Measurements from ENCODE around the gene GPRC5A. TPM values are rescaled to one million over a fixed set of nuclear protein-coding genes. Genes with fewer than 3 reads are reported as not detected.

GPRC5A gene
- total RNA-seq, 2 experiments from 2014 or later, result 0.27 to 0.34 TPM

DNA sequence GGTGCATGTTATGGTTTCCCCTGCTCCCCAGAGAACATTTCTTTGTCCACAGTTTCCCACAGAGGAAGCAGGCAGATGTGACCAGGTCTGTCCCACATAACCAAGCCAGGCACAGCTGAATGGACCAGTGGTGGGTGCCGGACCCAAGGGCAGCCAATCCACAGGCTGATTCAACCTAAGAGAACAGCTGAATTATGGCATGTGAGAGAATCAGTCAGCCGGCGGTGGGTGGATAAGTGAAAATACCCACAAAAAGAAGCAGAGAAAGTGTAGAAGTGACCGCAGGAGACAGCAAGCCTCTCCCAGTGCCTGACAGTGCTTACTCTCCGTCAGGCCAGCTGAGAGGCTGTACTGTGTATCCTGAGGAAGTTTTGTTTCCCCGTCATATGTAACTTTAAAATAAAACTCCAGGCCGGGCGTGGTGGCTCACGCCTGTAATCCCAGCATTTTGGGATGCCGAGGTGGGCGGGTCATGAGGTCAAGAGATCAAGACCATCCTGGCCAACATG is 45.7 kb downstream of the GPRC5A start:
- no peak for DNase-seq
- no peaks in the 10 kb centered on the region for H3K9me3 Mint-ChIP-seq
- no peaks in the 10 kb centered on the region for H3K4me1 Mint-ChIP-seq
- H3K27ac Mint-ChIP-seq, result no peak overlapping the region
- H3K4me3 Mint-ChIP-seq, result no peak overlapping the region
- H3K27me3 Mint-ChIP-seq, result no peaks in the 10 kb centered on the region
- no peaks in the 10 kb centered on the region for H3K36me3 Mint-ChIP-seq

DNA sequence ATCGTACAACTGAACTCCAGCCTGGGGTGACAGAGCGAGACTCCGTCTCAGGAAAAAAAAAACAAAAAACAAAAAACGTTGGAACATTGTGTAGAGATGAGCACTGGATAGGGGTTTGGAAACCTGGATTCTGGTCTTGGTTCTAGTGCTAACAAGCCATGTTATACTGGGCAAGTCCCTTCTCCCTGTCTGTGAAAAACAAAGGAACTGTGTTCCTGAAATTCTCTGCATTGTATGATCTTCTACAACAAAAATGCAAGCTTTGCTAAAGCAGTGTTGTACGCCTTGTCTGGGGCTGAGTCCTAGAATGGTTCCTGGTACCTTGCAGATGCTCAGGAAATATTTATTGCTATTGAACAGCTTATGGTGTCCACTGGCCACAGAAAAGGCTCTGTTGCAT is 47.2 kb downstream of the GPRC5A start:
- Mint-ChIP-seq H3K4me3 (no peak overlapping the region), H3K4me1 (no peaks in the 10 kb centered on the region), H3K36me3 (no peaks in the 10 kb centered on the region), H3K27ac (no peak overlapping the region), H3K9me3 (no peaks in the 10 kb centered on the region), H3K27me3 (no peaks in the 10 kb centered on the region)
- DNase-seq, result no peak

DNA sequence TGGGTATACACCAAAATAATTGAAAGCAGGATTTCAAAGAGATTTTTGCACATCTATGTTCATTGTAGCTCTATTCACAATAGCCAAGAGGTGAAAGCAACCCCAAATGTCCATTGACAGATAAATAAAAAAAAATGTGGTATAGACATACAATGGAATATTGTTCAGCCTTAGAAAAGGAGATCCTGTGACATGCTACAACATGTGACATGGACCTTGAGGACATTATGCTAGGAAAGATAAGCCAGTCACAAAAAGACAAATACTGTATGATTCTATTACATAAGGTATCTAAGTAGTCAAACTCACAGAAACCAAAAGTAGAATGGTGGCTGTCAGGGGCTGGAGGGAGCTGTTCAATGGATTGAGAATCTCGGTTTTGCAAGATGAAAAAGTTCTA is 48.5 kb downstream of the GPRC5A start:
- Mint-ChIP-seq H3K27me3 (peaks cover 3% of the 10 kb centered on the region), H3K4me3 (no peak overlapping the region), H3K27ac (no peak overlapping the region), H3K36me3 (no peaks in the 10 kb centered on the region), H3K9me3 (no peaks in the 10 kb centered on the region), H3K4me1 (no peaks in the 10 kb centered on the region)
- DNase-seq, result no peak

DNA sequence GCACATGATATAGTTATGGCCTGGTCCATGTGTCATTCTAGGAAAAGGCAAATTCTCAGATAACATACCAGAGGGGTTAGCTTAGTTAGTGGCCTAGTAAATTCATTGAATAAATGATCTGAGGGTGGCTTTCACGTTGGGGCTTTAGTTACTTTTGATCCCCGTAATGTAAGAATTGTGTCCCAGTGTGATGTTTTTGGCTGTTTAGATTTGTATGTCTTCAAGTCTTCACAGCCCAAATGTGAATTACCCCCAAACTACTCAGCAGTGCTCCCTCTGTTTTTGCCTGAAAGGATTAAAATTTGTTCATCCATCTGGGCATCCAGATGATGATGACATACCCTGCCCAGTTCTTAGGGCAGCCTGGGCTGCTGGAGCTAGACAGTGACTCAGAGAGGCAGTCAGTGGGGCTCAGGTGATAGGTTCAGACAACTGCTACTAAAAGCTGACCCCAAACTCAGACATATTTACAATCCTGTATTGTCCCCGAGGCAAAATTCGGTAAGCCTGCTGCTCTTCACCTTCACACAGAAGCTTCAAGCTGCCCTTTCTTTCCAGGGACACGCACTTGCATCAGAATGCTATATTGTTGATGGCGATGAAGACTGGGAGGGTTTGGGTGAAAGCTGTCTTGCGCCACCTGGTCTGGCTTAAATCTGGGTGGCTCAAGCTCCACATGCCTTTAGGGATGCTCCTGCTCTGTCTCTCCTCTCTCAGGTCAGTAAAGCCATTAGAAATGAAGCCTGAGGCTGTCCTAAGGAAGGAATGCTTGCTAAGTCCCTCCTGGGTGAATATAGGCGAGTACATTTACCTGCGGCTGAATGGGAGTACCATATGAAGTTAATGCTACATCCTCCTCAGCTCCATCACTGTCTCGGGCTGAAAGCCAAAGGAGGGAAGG is 50.3 kb downstream of the GPRC5A start:
- DNase-seq, result no peak
- peaks cover 5% of the 10 kb centered on the region for H3K27me3 Mint-ChIP-seq
- H3K4me3 Mint-ChIP-seq, result no peak overlapping the region
- no peaks in the 10 kb centered on the region for H3K36me3 Mint-ChIP-seq
- H3K4me1 Mint-ChIP-seq, result no peaks in the 10 kb centered on the region
- H3K27ac Mint-ChIP-seq, result no peak overlapping the region
- H3K9me3 Mint-ChIP-seq, result no peaks in the 10 kb centered on the region

DNA sequence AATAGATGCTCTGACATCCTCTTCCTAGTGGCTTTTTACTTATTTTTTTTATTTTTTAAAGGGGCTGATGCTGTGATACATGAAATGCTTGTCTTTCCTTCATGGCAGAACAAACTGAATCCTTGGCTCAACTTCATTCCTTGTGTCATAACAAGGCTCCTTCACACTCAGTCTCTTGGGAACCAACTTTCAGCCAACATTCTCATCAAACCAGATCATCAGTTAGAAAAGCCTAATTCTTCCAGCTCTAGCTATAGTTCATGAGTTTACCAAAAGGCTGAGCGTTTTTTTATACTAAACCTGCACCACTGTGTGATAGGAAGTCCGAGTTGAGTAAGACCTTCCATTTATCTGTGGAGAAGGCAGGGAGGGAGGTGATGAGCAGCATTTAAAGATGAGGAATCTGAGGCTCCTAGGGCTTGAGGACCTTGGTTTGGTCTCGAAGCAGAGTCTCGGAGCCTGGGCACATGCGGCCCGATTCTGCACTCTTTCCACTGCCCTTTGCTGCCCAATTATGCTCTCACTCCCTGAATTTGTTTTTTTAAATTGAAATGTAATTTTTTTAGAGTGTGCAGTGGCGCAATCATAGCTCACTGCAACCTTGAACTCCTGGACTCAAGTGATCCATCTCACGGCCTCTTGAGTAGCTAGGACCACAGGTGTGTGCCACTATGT is 52.4 kb downstream of the GPRC5A start:
- no peak overlapping the region for H3K27ac Mint-ChIP-seq
- H3K36me3 Mint-ChIP-seq, result no peaks in the 10 kb centered on the region
- H3K9me3 Mint-ChIP-seq, result no peaks in the 10 kb centered on the region

DNA sequence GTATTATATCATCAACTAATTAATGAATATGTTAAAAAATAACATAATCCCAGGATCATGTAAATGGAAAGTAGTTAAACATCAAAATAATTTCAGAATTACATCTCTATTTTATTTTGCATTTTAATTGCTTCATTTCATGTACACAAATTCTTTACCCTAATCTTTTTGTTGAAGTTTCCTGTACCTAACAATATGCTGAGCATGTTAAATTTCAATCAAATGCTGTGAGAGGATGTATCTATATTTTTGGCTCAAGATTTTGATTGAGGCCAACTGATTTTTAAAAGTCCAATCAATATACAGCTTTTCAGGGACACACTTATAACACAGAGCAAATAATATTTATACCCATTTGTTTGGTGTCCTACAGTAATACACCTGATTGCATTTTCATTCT is 54.2 kb downstream of the GPRC5A start:
- no peak for DNase-seq
- H3K9me3 Mint-ChIP-seq, result no peaks in the 10 kb centered on the region
- H3K27me3 Mint-ChIP-seq, result peaks cover 19% of the 10 kb centered on the region
- no peak overlapping the region for H3K4me3 Mint-ChIP-seq
- H3K36me3 Mint-ChIP-seq, result no peaks in the 10 kb centered on the region
- H3K4me1 Mint-ChIP-seq, result peaks cover 3% of the 10 kb centered on the region
- H3K27ac Mint-ChIP-seq, result no peak overlapping the region

More for the DNA sequence above, 52.4 kb downstream of the GPRC5A start:
- Mint-ChIP-seq H3K4me1 (peaks cover 3% of the 10 kb centered on the region), H3K4me3 (no peak overlapping the region), H3K27me3 (peaks cover 10% of the 10 kb centered on the region)
- DNase-seq, result no peak

DNA sequence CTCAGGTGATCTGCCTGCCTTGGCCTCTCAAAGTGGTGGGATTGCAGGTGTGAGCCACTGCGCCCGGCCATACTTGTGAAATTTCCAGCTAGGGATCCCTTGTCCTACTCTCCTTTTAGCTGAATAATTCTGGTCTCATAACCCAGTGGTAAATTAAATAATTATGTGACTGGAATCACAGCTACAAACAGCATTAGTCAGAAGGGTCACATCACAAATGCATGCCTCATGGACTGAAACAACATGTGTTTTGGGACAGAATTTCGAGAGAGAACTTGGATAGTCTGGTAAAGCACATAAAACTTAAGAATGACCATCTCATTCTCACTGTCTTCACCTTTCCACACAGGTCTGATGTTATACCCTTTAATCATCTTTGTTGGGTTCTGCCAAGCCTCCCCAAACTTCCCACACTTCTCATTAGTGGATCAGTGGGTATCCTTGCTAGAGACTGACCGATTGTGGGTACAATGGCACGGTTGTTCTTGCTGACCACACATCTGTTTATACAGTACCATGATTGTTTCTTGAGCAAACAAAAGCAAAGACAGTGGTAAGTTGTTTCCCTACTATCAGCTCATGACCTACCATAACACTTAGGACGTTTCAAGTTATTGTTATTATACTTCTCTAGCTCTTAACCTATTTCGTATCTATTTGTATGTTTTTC is 55.5 kb downstream of the GPRC5A start:
- Mint-ChIP-seq H3K4me3 (no peak overlapping the region), H3K36me3 (no peaks in the 10 kb centered on the region), H3K27ac (no peak overlapping the region), H3K27me3 (peaks cover 19% of the 10 kb centered on the region), H3K9me3 (no peaks in the 10 kb centered on the region), H3K4me1 (peaks cover 3% of the 10 kb centered on the region)
- no peak for DNase-seq

DNA sequence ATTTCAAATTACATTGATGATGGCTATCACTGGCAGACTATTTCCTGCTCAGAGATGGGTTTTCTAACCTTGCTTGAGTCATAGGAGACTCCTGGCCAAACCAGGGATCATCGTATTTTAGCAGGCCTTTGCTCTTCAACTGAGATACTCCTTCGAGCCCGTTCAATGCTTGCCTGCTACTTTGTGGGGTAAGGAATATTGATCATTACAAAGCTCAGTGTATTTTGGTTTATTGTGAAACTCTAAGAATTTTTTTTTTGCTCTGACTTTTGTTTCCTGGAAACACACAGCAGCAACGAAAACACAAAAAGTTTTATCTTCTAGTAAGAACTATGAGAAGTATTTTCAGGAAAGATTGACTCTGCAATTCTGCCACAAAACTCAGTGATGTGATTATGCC is 56.5 kb downstream of the GPRC5A start:
- Mint-ChIP-seq H3K27me3 (peaks cover 22% of the 10 kb centered on the region), H3K36me3 (no peaks in the 10 kb centered on the region), H3K4me3 (no peak overlapping the region), H3K4me1 (peaks cover 3% of the 10 kb centered on the region), H3K9me3 (no peaks in the 10 kb centered on the region), H3K27ac (no peak overlapping the region)
- DNase-seq, result no peak

DNA sequence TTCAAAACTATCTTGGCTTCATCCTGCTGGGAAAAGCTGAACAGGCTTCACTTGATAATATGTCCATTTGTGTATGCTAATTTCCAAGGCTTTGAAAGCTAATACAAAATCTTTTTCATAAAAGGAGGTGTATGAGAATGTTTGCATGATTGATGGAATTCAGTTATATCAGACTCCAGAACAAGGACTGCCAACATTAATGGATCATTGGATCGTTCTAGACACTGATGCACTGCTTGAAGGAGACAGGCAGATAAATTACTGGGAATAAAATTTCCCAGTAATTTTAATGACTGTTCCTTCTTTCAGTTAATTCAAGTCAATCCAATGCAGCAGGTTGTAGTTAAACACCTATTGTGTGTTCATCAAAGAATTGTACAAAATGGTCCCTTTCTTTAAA is 60.1 kb downstream of the GPRC5A start:
- H3K36me3 Mint-ChIP-seq, result no peaks in the 10 kb centered on the region
- H3K27me3 Mint-ChIP-seq, result peaks cover 17% of the 10 kb centered on the region
- H3K9me3 Mint-ChIP-seq, result no peaks in the 10 kb centered on the region
- no peak for DNase-seq
- no peak overlapping the region for H3K4me3 Mint-ChIP-seq
- H3K27ac Mint-ChIP-seq, result no peak overlapping the region
- H3K4me1 Mint-ChIP-seq, result peaks cover 3% of the 10 kb centered on the region

DNA sequence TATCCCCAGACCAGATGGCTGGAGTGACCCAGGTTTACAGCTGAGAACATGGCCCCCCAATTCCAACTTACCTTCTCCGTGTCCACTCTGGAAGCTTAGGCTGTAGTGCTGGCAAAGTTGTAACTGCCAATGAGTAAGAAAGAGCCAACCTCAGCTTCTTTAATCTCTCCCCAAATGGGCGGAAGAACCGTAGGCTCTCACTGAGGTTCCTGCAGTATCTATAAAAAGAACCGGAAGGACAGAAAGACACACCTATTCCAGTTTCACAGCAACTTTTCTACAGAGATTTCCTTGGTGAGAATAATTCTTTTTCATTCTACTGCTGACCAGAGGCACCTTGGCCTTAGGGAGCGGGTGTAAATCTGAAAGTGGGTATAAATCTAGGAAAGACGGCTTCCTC is 60.7 kb downstream of the GPRC5A start, which contains the start of gene GPRC5D:
Gene GPRC5D (minus strand): TSS at position 135 of the 400 bp plus-strand sequence. CDS start 1,786 bp downstream, outside the sequence.
- Mint-ChIP-seq H3K4me3 (no peak within 1 kb of the TSS), H3K36me3 (no peaks in the 10 kb centered on the region), H3K9me3 (no peaks in the 10 kb centered on the region), H3K27me3 (peaks cover 17% of the 10 kb centered on the region), H3K4me1 (peaks cover 3% of the 10 kb centered on the region), H3K27ac (no peak within 1 kb of the TSS)
- no peak for DNase-seq

DNA sequence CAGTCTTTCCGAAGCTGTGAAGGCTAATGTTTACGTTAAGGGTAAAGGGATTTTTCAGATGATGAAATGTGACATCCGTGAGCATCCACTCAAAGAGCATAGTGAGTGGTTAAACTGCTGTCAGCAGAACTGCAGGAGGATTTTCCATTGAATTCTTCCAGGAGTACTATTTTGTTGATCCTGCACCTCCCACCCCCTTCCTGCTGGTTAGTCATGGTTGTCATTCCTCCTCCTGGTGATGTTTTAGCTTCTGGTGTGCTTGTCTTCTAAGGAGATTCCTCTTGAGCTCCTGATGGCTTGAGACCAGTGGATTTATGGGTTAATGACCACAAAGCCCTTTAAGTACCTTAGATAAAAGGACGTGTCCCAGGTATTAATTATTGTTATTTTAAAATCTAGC is 63.0 kb downstream of the GPRC5A start:
- Mint-ChIP-seq H3K36me3 (no peaks in the 10 kb centered on the region), H3K4me1 (no peaks in the 10 kb centered on the region), H3K27ac (no peak overlapping the region), H3K9me3 (no peaks in the 10 kb centered on the region), H3K27me3 (peaks cover 12% of the 10 kb centered on the region), H3K4me3 (no peak overlapping the region)
- DNase-seq, result no peak

DNA sequence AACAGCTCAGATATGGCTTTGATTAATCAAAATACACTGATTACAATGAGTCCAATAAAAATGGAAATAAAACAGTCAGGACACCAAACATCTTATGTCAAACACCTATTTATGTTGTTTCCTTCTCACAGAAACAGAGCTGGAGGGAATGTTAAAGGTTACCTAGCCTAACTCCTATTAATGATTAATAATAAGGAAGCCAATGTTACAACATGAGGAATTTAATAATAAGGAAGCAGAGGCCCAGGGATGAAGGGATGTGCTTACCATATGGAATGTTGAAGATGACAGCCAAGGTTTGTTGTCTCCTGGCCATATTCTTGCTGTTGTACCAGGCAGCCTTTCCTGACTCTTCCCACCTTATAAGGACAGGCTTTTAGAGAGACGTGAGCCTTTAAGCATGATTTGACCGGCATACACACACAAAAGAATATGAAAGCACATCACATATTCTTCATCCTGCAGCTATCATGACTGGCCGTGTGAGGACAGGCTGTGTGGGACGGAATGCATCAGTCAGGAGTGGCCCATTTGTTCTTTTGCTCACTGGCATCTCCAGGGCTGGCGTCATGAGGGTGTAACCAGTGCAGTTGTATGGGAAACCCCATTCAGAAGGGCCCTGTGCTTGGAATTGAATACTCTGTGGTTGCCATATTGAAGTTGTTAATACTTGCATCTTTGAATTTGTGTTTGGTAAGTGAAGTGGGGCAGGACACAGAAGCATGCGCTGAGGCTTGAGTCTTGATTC is 63.7 kb downstream of the GPRC5A start:
- Mint-ChIP-seq H3K4me3 (no peak overlapping the region), H3K4me1 (no peaks in the 10 kb centered on the region), H3K9me3 (no peaks in the 10 kb centered on the region), H3K36me3 (no peaks in the 10 kb centered on the region), H3K27me3 (peaks cover 8% of the 10 kb centered on the region), H3K27ac (no peak overlapping the region)
- no peak for DNase-seq

DNA sequence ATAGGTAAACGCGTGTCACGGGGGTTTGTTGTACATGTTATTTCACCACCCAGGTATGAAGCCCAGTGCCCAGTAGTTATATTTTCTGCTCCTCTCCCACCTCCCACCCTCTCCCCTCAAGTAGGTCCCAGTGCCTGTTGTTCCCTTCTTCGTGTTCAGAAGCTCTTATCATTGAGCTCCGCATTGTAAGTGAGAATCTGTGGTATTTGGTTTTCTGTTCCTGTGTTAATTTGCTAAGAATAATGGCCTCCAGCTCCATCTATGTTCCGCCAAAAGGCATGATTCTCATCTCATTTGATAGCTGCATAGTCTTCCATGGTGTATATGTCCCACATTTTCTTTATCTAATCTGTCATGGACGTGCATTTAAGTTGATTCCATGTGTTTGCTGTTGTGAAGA is 67.5 kb downstream of the GPRC5A start:
- Mint-ChIP-seq H3K27ac (no peak overlapping the region), H3K4me1 (no peaks in the 10 kb centered on the region)

DNA sequence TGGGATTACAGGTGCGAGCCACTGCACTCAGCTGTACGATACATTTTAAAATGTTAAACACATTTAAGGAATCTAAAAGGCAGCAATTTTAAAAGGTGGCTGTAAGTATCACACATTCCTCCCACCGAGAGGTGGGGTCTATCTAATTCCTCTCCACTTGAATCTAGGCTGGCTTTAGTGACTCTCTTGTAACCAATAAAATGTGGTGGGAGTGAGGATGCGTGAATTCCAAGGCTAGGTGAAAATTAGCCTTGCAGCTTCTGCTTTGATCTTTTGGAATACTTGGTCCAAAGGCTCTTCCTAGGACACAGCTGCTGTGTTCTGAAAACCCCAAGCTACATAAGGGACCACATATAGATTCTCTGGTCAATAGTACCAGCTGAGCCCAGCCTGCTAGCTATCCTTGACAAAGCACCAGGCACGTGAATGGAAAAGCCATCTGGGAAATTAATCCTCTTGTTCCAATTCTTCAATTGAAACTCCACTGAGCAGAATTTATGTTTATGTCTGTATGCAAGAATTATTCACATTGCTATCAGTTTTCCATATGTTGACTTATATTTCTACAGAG is 69.4 kb downstream of the GPRC5A start:
- H3K27ac Mint-ChIP-seq, result no peak overlapping the region
- no peaks in the 10 kb centered on the region for H3K27me3 Mint-ChIP-seq
- no peaks in the 10 kb centered on the region for H3K36me3 Mint-ChIP-seq
- no peak overlapping the region for H3K4me3 Mint-ChIP-seq
- H3K4me1 Mint-ChIP-seq, result peaks cover 6% of the 10 kb centered on the region
- no peaks in the 10 kb centered on the region for H3K9me3 Mint-ChIP-seq
- no peak for DNase-seq

More for the DNA sequence above, 67.5 kb downstream of the GPRC5A start:
- Mint-ChIP-seq H3K9me3 (no peaks in the 10 kb centered on the region), H3K27me3 (no peaks in the 10 kb centered on the region), H3K4me3 (no peak overlapping the region), H3K36me3 (no peaks in the 10 kb centered on the region)
- DNase-seq, result no peak

Data from activated naive CD8-positive, alpha-beta T cell treated with anti-CD3 and anti-CD28 coated beads for 36 hours (primary cell).